GM19328 (cell line): ENCODE results near the gene OPA3.

ENCODE experiments used
- ATAC-seq: cut with Tn5 transposase; IDR thresholded peaks from one replicate; pipeline ENCODE4 v1.9.1; 2021; ENCODE audit warnings: mild to moderate bottlenecking, moderate library complexity; ENCODE audit not compliant: unreplicated experiment

OPA3 gene

DNA sequence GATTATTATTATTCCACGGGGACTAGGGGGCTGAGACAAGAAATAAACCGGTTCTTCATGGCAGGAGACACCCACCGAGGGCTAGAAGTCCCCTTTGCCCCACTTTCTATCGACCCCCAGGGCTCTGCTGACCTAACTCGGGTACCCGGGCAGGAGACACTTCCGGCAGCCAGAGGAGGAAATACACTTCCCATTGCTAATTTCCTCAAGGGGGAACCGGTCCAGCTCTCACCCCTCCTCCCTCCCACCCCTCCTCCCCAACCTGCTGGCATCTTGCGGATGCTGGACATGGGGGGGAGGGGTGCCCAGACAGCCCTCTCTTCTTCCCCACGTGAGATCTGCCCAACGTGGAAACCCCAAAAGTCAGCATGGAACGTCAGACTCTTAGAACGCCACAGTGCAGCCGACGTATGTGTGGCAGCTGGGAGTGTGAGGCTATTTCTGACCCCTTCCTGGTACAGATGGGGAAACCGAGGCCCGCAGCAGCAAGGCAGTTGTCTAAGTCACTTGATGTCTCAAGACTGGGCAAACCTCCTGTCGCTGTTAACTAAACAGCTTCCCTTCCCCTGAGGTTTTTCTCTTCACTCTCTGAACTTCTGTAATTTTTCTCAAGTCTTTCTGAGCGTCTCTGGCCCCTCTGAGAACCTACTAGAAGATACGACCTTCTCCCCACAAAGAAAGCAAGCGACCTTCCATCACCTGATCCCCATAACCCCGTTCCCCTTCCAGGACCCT lies 13.8 kb upstream of the OPA3 start:
- no peak for ATAC-seq

DNA sequence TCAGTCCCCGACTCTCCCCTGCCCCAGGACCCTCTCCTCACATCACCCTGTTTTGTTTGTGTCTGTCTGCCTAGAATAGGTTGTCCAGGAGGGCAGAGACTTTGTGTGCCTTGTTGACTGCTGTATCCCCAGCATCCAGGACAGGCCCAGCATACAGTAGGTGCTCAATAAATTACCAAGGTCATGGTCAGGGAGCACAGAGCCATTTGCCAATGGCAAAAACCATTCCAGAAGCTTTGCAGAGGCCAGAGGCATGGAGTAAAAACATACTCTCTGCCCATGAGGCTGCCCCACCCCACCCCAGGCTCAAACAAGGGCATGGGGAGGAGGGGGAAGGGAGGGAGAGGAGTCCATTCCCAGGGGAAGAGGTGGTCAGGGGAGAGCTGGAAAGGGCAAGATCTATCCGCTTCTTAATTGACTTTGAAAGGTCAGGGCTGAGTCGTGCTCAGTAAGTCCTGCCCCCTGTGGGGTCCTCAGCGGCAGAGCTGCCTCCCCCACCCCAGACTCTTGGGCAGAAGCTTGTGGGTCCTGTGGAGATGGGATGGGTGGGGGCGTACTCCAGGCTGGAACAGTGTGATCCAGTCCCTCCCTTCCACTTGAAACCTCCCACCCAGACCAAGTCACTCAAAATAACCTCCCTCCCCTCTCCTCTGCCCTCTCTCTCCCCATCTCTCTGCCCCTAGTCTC lies 13.0 kb upstream of the OPA3 start:
- ATAC-seq = no peak

- no peak for ATAC-seq
Observed at GRCh38 chr19:45595814-45596213, 11.2 kb upstream of the OPA3 start.

- ATAC-seq = no peak
Observed at GRCh38 chr19:45593520-45593919, 8.9 kb upstream of the OPA3 start.

DNA sequence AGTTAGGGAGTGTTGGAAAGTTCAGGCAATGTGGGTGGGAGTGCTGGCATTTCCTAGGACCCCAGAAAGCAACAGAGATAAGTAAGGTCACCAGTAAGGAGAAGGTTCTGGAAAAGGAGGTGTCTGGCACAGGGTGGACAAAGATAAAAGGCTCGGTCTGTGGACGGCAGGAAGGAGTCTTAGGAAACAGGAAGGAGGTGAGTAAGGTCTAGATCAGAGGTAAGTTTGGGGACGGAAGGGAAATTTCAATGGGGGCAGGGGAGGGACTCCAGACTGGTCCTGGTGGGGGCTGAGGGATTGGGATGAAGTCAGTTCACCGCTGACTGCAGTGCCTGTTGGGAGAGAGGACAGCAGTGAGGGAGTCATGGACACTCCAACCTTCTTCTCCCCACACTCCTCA lies 7.8 kb upstream of the OPA3 start:
- ATAC-seq = no peak

DNA sequence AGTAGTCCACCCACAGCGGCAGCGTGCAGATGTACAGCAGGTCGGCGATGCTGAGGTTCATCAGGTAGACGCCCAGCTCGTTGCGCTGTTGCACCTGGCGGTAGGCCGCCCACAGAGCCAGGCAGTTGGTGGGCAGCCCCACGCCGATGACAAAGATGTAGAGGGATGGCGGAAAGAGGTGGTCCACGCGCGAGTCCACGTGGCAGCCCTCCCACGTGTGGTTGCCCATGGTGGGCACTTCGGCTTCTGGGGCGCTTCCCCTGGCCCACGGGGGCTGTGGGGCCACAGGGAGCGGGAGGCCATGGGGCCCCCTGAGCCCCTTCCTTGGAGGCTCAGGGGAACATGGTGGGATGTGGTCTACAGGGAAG lies 7.0 kb upstream of the OPA3 start:
- ATAC-seq = no peak

DNA sequence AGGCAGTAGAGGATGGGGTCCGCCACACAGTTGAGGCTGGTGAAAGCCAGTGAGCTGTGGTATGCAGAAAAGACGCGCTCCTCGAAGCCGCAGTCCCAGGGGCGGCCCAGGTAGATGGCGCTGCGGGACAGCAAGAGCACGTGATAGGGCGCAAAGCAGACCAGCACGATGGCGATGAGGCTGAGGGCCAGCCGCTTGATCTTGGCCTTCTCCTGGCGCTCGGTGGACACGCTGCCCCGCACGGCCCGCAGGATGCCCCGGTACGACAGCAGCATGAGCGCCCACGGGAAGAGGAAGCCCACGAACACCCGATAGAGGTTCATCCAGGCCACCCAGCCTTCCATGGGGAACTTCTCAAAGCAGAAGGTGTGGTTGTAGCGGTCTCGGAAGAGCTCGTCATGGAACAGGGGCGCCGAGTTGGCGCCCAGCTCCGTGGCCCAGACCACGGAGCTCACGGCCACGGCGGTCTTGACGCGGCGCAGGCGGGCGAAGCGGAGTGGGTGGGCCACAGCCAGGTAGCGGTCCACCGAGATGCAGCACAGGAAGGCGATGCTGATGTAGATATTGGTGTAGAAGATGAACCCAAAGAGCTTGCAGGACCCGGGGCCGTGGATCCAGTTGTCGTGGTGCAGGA lies 6.5 kb upstream of the OPA3 start:
- ATAC-seq = no peak

DNA sequence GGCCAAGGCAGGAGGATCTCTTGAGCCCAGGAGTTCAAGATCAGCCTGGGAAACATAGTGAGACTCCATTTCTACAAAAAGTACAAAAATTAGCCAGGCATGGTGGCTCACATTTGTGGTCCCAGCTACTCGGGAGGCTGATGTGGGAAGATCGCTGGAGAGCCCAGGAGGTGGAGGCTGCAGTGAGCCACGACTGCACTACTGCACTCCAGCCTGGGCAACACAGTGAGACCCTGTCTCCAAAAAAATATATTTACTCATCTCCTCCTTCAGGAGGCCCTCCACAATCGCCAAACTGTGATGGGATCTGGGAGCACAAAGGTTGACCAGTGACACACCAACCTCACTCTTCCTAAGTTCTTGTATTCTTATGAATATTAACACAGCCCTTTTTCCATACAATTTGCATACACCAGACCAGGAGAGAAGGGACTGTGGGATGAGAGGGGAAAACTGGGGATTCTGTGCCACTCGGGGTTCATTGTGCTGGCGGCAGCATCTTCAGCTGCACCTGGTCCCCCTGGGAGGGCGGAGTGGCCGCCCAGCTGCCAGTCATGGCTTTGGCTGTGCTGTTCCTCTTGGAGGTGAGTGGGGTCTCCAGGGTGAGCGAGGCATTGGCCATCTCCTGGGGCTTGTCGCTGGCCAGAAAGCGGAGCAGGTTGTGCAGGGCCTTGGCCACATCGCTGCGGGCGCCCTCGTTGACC lies 5.8 kb upstream of the OPA3 start:
- ATAC-seq = no peak

GRCh38 chr19:45589768-45590167 lies 5.2 kb upstream of the OPA3 start:
- ATAC-seq = no peak

DNA sequence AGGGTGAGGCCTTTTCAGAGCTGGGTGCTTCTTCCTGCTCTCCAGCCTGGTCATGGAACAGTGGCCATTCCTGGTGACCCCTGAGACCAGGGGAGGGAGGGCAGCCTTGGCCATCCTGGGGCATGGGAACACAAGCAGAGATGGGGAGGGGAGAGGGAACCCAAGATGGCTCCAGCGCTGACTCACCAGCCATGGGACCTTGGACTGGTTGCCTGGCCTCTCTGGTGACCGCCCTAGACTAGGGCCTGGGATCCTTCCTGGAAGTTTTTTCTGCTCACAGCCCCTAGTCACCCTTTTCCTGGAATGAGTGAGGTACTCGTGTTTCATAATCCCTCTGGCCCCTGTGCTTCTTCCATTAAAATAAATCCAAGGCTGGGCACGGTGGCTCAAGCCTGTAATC lies 3.3 kb upstream of the OPA3 start:
- no peak for ATAC-seq

DNA sequence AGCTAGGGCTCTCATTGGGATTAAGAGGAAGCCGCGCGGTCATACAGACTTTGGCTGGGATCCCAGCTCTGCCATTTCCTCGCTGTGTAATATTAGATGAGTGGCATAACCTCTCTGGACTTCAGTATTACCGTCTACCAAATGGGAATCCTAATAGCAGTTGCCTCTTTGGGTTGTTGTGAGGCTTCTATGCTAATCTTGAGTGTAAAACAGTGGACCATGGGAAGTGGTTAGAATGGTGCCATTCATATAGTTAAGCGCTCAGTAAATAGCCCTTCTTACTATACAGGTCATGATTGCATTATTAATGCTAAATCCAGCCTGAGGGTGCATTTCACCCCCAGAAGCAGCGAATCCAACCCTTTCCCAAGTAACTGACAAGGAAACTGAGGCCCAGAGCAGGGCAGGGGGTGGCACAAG lies 566 bp upstream of the OPA3 start:
- ATAC-seq = no peak

DNA sequence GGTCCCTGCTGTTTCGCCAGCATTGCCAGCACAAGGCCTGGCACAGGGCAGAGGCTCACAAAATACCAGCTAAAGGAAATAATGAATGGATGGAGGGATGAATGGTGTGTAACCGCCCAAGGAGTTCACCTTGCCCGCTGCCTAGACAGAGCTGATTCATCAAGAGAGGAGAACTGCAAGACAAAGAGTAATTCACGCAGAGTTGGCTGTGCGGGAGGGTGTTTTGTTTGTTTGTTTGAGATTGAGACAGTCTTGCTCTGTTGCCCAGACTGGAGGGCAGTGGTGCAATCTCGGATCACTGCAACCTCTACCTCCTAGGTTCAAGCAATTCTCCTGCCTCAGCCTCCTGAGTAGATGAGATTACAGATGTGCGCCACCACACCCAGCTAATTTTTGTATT lies 3.0 kb downstream of the OPA3 start:
- no peak for ATAC-seq

DNA sequence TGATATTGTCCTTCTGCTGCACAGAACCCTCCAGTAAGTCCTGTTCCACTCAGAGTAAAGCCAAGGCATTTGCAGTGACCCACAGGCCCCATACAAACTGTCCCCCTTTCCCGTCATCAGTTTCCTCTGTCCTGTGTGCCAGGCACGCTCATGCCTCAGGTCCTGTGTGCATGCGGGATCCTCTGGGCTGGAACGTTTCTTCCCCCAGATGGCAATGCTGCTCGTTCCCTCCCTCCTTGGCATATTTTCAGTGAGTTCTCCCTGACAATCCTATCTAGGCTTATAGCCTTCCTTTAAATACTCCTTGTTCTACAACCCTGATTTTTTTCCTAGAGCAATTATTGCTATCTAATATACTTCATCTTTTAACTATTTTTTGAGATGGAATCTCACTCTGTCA lies 5.7 kb downstream of the OPA3 start:
- ATAC-seq = no peak

GRCh38 chr19:45577111-45577905 lies 7.3 kb downstream of the OPA3 start:
- no peak for ATAC-seq

GRCh38 chr19:45576682-45577081 lies 7.9 kb downstream of the OPA3 start:
- no peak for ATAC-seq

DNA sequence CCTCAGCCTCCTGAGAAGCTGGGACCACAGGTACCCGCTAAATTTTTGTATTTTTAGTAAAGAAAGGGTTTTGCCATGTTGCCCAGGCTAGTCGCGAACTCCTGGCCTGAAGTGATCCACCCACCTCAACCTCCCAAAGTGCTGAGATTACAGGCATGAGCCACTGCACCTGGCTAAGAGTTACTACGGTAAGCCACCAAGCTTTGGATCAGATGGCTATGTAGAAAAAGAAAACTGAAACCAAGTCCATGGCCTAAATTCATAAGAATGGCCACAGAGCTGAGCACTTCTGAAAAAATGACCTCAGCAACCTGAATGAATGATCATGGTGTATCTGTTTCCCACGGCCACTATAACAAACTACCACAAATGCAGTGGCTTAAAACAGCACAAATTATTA lies 9.4 kb downstream of the OPA3 start:
- ATAC-seq = no peak

DNA sequence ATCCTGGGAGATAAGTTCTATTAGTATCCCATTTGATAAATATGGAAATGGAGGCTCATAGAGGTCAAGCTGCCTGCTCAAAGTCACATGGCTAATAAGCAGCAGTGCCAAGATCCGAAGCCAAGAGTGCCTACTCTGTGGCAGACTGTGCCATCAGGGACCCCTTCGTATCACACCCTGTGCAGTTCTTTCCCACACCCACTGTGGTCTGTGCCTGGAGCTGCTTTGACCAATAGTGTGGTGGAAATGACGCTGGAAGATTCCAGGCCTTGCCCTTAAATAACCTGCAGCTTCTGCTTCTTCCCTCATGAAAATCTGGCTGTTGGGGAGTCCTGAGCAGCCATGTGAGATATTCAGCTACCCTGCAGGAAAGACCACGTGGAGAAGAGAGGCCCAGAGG lies 10.1 kb downstream of the OPA3 start:
- no peak for ATAC-seq

GRCh38 chr19:45571457-45572220 lies 13.0 kb downstream of the OPA3 start:
- no peak for ATAC-seq

GRCh38 chr19:45569619-45570421 lies 14.8 kb downstream of the OPA3 start:
- ATAC-seq = no peak
